ENCODE data around the gene CCER1. TPM values are rescaled to one million over a fixed set of nuclear protein-coding genes. Genes with fewer than 3 reads are reported as not detected.
A peak's percentile ranks its signal among the peaks of the same experiment; 100 is the strongest.

CCER1 gene
- total RNA-seq, 1 donor from 2014 or later = 1.4 TPM

- no peak for DNase-seq (ENCODE audit: low spot score)
Measured at GRCh38 chr12:90920222-90920621, 34.8 kb downstream of the CCER1 start.

DNA sequence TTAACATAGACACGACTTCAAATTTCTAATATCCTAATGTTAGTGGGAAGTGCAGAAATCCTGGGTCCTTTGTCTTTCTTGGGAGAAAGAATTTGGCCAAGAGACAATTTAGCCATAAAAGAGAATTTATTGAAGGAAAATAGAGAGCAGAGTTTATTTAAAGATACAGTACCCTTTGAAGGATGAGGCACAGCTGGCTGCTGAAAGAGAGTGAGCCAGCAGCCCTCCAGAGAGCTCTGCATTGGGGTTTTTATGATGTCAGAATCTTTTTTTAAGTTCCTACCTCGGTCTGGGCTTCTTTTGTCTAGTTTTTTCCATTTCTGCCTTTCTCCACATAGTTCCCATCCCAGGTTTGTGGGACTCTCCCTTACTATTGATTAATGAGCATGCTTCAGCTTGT, 37.5 kb downstream of the CCER1 start:
- DNase-seq (ENCODE audit: low spot score) = no peak

- no peak for DNase-seq (ENCODE audit: low spot score)
Measured at GRCh38 chr12:90916516-90916915, 38.5 kb downstream of the CCER1 start.

GRCh38 chr12:90915353-90915752, 39.6 kb downstream of the CCER1 start:
- DNase-seq (ENCODE audit: low spot score) = no peak

GRCh38 chr12:90910958-90911357, 44.0 kb downstream of the CCER1 start:
- no peak for DNase-seq (ENCODE audit: low spot score)

- DNase-seq (ENCODE audit: low spot score) = peak; percentile 26
Measured at GRCh38 chr12:90909069-90909770, 45.8 kb downstream of the CCER1 start.

- peak; percentile 8 for DNase-seq (ENCODE audit: low spot score)
Measured at GRCh38 chr12:90908465-90908864, 46.5 kb downstream of the CCER1 start.

GRCh38 chr12:90905691-90906370, 49.1 kb downstream of the CCER1 start:
- DNase-seq (ENCODE audit: low spot score) = no peak

- DNase-seq (ENCODE audit: low spot score) = no peak
Measured at GRCh38 chr12:90902596-90902995, 52.4 kb downstream of the CCER1 start.

Other genes starting within 250 kb of the CCER1 start
- gene EPYC, start 49.8 kb upstream of the CCER1 start, total RNA-seq (ENCODE audit: insufficient read depth, low replicate concordance) = 2.2 TPM
- 3.1 TPM for gene KERA, start 102.8 kb upstream of the CCER1 start, total RNA-seq (ENCODE audit: insufficient read depth, low replicate concordance)
- 4,507 TPM for gene LUM, start 156.3 kb upstream of the CCER1 start, total RNA-seq (ENCODE audit: insufficient read depth, low replicate concordance)
- gene DCN, start 227.6 kb upstream of the CCER1 start, total RNA-seq (ENCODE audit: insufficient read depth, low replicate concordance) = 3,642 TPM

Measured in umbilical cord (tissue), 2 donors.